ENCODE data around the gene PKIG. TPM values are rescaled to one million over a fixed set of nuclear protein-coding genes. Genes with fewer than 3 reads are reported as not detected.

Gene PKIG
- total and polyA plus RNA-seq, 2 donors (not counting 3 experiments of a cell fraction or from before 2014, with no cell fraction given), result 135 to 167 TPM

DNA sequence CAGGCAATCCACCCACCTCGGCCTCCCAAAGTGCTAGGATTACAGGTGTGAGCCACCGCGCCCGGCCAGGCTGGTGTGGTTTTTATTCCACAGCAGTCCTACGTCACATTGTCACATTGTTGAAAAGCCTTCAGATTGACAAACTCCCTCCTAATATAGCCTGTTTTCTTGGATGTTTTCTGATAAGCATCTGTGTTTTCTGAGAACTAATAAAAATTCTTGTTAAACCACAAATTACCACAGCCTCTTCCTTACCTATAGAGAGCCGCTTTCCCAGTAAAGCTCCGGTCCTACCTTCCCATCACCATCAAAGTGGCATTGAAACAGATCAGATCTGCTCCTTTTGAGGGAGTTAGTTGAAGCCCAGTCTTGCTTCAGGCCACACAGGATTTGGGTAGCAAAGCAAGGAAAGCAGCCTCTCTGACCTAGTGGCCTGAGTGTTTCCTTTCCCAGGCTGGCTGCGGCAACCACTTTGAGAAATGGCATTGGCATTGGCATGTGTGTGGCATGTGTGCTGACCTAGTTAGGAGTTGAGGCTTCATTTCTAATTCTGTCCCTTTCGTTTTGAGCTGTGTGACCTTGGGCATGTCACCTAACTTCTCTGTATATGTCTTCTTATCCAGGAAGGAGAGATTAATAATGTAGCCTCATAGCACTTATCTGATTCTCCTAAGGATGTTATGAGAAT is 1.7 kb upstream of the PKIG start:
- Histone ChIP-seq H3K4me2 (ENCODE audit: insufficient read depth, low read length) (peak overlapping the region; percentile 57), H3K27me3 (ENCODE audit: control insufficient read depth in 2 of 2, insufficient read depth in 2 of 2, low read length in 2 of 2) (no peaks in the 10 kb centered on the region), H3K36me3 (ENCODE audit: control insufficient read depth in 2 of 2, extremely low read depth in 1 of 2, insufficient read depth in 2 of 2, low read length in 2 of 2) (no peaks in the 10 kb centered on the region), H3K27ac (ENCODE audit: insufficient read depth, low read depth, low read length) (peak overlapping the region; percentile 96), H3K79me2 (ENCODE audit: control insufficient read depth, insufficient read depth, low read length) (peaks cover 51% of the 10 kb centered on the region), H4K20me1 (replicated peaks; ENCODE audit: control insufficient read depth, extremely low read depth, insufficient read depth, low read length) (no peaks in the 10 kb centered on the region), H3K9me3 (replicated peaks; ENCODE audit: control insufficient read depth, insufficient read depth, low read length) (no peaks in the 10 kb centered on the region), H3K4me3 (replicated peaks in 1 of 3; ENCODE audit: insufficient read depth in 1 of 3, low read depth in 1 of 3, low read length in 3 of 3) (no peak overlapping the region), H2AFZ (ENCODE audit: low read depth, low read length) (no peak overlapping the region), H3K4me1 (ENCODE audit: control insufficient read depth, extremely low read depth, insufficient read depth, low read length) (peaks cover 75% of the 10 kb centered on the region), H3K9ac (replicated peaks; ENCODE audit: extremely low read depth, insufficient read depth, low read length) (peak overlapping the region; percentile 12), H3K9me1 (replicated peaks; ENCODE audit: control insufficient read depth, extremely low read depth, insufficient read depth, low read length) (no peaks in the 10 kb centered on the region)
- dilution Hi-C loops (cut with MboI; ENCODE audit: extremely low pct_ligation_motif_present, low sequenced_read_pairs), result no loop called here
- no TSS peak for BruUV-seq (replicated peaks)
- TF ChIP-seq, protein P1, sequence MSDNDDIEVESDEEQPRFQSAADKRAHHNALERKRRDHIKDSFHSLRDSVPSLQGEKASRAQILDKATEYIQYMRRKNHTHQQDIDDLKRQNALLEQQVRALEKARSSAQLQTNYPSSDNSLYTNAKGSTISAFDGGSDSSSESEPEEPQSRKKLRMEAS (IDR thresholded peaks at IDR 0.05; ENCODE audit: insufficient read depth, insufficient read length), result no peak
- TF ChIP-seq, protein P2, sequence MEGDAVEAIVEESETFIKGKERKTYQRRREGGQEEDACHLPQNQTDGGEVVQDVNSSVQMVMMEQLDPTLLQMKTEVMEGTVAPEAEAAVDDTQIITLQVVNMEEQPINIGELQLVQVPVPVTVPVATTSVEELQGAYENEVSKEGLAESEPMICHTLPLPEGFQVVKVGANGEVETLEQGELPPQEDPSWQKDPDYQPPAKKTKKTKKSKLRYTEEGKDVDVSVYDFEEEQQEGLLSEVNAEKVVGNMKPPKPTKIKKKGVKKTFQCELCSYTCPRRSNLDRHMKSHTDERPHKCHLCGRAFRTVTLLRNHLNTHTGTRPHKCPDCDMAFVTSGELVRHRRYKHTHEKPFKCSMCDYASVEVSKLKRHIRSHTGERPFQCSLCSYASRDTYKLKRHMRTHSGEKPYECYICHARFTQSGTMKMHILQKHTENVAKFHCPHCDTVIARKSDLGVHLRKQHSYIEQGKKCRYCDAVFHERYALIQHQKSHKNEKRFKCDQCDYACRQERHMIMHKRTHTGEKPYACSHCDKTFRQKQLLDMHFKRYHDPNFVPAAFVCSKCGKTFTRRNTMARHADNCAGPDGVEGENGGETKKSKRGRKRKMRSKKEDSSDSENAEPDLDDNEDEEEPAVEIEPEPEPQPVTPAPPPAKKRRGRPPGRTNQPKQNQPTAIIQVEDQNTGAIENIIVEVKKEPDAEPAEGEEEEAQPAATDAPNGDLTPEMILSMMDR (IDR thresholded peaks at IDR 0.05; ENCODE audit: extremely low read depth in 1 of 2, insufficient read depth in 1 of 2, low read depth in 1 of 2, low read length in 2 of 2), result no peak
- no peak for TF ChIP-seq GATA2 (IDR thresholded peaks at IDR 0.05; ENCODE audit: insufficient read depth, insufficient read length, low read depth, low read length)
- no peak for TF ChIP-seq POLR2A (IDR thresholded peaks at IDR 0.05; ENCODE audit: low read depth, low read length)
- no peak for TF ChIP-seq MYC (IDR thresholded peaks at IDR 0.05; ENCODE audit: low read depth, low read length)
- no peak for TF ChIP-seq JUN (IDR thresholded peaks at IDR 0.05; ENCODE audit: borderline replicate concordance, insufficient read depth, insufficient read length, low read depth)
- no peak for TF ChIP-seq FOS (IDR thresholded peaks at IDR 0.05; ENCODE audit: borderline replicate concordance, insufficient read depth, low read length)
- TF ChIP-seq POLR2AphosphoS5 (IDR thresholded peaks at IDR 0.05; ENCODE audit: insufficient read depth, low read depth, low read length), result no peak
- CTCF ChIA-PET, result interaction anchor here (0.9 to 2.8 kb wide), 4 partner anchors 17 to 105 kb away, joined by 4 to 8 read pairs (median 4); no protein-coding TSS in a partner anchor
- peak; percentile 69 for DNase-seq (ENCODE audit: low read depth, low spot score)
- FAIRE-seq, result peak; percentile 48
- intact Hi-C loops (cut with micrococcal nuclease), result no loop called here
- POLR2A ChIA-PET, result no interaction called here
